HG02943 (cell line): ENCODE measurements around the gene OR4D10.

Experiments used
- ATAC-seq: cut with Tn5 transposase; IDR thresholded peaks from one replicate; pipeline ENCODE4 v1.9.1; 2021; ENCODE audit warnings: mild to moderate bottlenecking, low read depth, moderate library complexity; ENCODE audit not compliant: unreplicated experiment

OR4D10 gene

DNA sequence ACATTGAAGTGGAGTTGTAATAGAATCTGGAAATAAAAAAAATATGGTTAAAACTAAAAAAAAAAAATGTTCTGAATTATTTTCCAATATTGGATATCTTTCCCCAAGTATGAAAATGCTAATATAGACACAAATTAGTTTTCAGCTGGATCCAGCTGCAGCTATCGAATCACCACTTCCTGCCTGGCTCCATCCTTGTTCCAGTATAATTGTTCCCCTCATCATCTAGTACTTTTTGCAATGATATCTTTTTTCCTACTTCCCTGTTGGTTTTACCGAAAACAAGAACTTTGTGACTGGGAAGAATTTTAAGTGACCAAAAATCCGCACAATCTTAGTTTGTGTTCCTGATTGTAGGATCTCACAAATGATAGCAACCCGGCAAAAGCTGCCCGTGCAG is 47.6 kb downstream of the OR4D10 start:
- no peak for ATAC-seq

DNA sequence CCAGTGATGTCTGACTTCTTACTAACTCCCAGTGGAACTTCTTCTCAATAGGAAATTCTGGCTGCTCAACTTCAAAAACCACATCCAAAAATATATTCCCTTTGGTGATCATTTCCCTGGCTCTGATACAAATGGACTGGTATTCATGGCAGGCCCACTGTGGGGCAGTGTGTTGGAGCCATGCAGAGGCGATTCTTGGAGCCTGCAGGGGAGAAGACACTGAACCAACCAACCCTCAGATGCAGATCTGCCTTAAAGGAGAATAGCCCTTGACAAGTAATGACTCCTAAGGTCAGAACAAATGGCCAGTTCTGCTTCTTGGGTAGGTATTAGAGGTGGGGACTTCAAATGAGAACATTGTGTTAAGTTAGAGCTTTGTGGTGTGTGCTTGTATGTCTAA is 50.4 kb downstream of the OR4D10 start:
- ATAC-seq = no peak

DNA sequence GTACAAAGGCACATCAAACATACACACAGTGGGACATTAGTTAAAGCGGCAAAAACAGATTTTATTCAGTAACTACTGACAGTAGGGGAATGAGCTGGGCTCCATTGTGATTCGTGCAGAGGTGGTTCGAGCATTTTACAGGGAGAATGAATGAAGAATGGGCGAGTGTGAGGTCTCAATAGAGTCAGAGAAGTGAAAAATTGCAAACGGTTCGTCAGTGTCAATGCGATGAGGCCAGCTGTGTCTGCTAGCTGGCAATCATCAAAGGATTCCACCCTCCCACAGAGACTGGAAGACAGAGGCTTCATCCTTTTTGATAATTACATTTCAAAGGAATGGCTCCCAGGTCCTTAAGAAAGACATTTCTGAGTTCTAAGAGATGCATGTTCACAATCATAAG is 55.6 kb downstream of the OR4D10 start:
- no peak for ATAC-seq
